WTC11 (cell line): ENCODE data around the gene PRELID3B. TPM values are rescaled to one million over a fixed set of nuclear protein-coding genes. Genes with fewer than 3 reads are reported as not detected.

Source experiments
- ATAC-seq: fragments of 200-7000 bp; cut with Tn5 transposase; 2 replicates; pipeline ENCODE4 v1.10.0; 2021; ENCODE audit warnings: mild to moderate bottlenecking, moderate library complexity
- CTCF ChIA-PET: fragments of 300-600 bp; sonication (Branson Sonifier 250); formaldehyde crosslinking; loops from one replicate; lab custom pipeline; 2021; ENCODE audit warnings: antibody characterized with exemption; lab: Charles Lee
- POLR2A ChIA-PET: fragments of 350-600 bp; sonication (Branson Sonifier 250); formaldehyde crosslinking; loops from one replicate; lab custom pipeline; 2021; ENCODE audit warnings: antibody characterized with exemption; lab: Charles Lee
- DNase-seq: peaks from one replicate; pipeline ENCODE4 v3.0.0; 2021; ENCODE audit warnings: low spot score
- H3K27ac Mint-ChIP-seq: 2 replicates; pipeline ENCODE4 v1.8.0; 2021; ENCODE audit warnings: mixed read lengths
- H3K27me3 Mint-ChIP-seq: 2 replicates; pipeline ENCODE4 v1.8.0; 2021; ENCODE audit warnings: low read depth, mild to moderate bottlenecking, moderate library complexity, mixed read lengths
- H3K36me3 Mint-ChIP-seq: 2 replicates; pipeline ENCODE4 v1.8.0; 2021; ENCODE audit warnings: mixed read lengths
- H3K4me1 Mint-ChIP-seq: 2 replicates; pipeline ENCODE4 v1.8.0; 2022; ENCODE audit warnings: mixed read lengths
- H3K4me3 Mint-ChIP-seq: 2 replicates; pipeline ENCODE4 v1.8.0; 2021; ENCODE audit warnings: mild to moderate bottlenecking, moderate library complexity, mixed read lengths
- H3K9me3 Mint-ChIP-seq: 2 replicates; pipeline ENCODE4 v1.8.0; 2021; ENCODE audit warnings: mixed read lengths
- AR ChIP-seq: fragments of 250-450 bp; sonication (Bioruptor Pico); IDR thresholded peaks from 2 replicates; pipeline ENCODE4 v1.9.0; 2021; ENCODE audit warnings: mild to moderate bottlenecking
- ATF2 ChIP-seq: sonication (generic); formaldehyde crosslinking; IDR thresholded peaks from 2 replicates; pipeline ENCODE4 v1.8.1; 2022; ENCODE audit warnings: low read depth, missing genetic modification reagents, borderline replicate concordance
- ATF3 ChIP-seq: sonication (generic); formaldehyde crosslinking; conservative IDR thresholded peaks from 2 replicates; pipeline ENCODE4 v1.8.1; 2022; ENCODE audit warnings: mild to moderate bottlenecking, missing genetic modification reagents
- CTCF ChIP-seq: fragments of 200-600 bp; IDR thresholded peaks from 2 replicates; pipeline ENCODE4 v1.8.0; 2022; ENCODE audit warnings: antibody characterized with exemption
- E2F1 ChIP-seq: sonication (generic); formaldehyde crosslinking; IDR thresholded peaks from 2 replicates; pipeline ENCODE4 v1.8.0; 2022; ENCODE audit warnings: mild to moderate bottlenecking, missing genetic modification reagents
- EMX1 ChIP-seq: fragments of 250-450 bp; sonication (Bioruptor Pico); IDR thresholded peaks from 2 replicates; pipeline ENCODE4 v1.8.0; 2021; ENCODE audit warnings: mild to moderate bottlenecking
- FOXP1 ChIP-seq: sonication (generic); formaldehyde crosslinking; IDR thresholded peaks from 2 replicates; pipeline ENCODE4 v1.8.0; 2022; ENCODE audit warnings: missing genetic modification reagents, mild to moderate bottlenecking, moderate library complexity, borderline replicate concordance
- MAX ChIP-seq: sonication (generic); formaldehyde crosslinking; IDR thresholded peaks from 2 replicates; pipeline ENCODE4 v1.8.0; 2022; ENCODE audit warnings: mild to moderate bottlenecking, missing genetic modification reagents
- MXD4 ChIP-seq: fragments of 250-450 bp; sonication (Bioruptor Pico); IDR thresholded peaks from 2 replicates; pipeline ENCODE4 v1.8.0; 2021; ENCODE audit warnings: mild to moderate bottlenecking, moderate library complexity, borderline replicate concordance
- NFE2L1 ChIP-seq: sonication (generic); formaldehyde crosslinking; IDR thresholded peaks from 2 replicates; pipeline ENCODE4 v1.8.1; 2023; ENCODE audit warnings: missing genetic modification reagents
- NR2C2 ChIP-seq: sonication (generic); formaldehyde crosslinking; IDR thresholded peaks from 2 replicates; pipeline ENCODE4 v1.8.0; 2022; ENCODE audit warnings: mild to moderate bottlenecking, missing genetic modification reagents
- RELA ChIP-seq: sonication (generic); formaldehyde crosslinking; IDR thresholded peaks from 2 replicates; pipeline ENCODE4 v1.8.1; 2022; ENCODE audit warnings: missing genetic modification reagents, mild to moderate bottlenecking, borderline replicate concordance
- TP53 ChIP-seq: sonication (generic); formaldehyde crosslinking; IDR thresholded peaks from 2 replicates; pipeline ENCODE4 v1.8.1; 2023; ENCODE audit warnings: mild to moderate bottlenecking, missing genetic modification reagents
- ZMAT4 ChIP-seq: fragments of 250-450 bp; sonication (Bioruptor Pico); IDR thresholded peaks from 2 replicates; pipeline ENCODE4 v1.9.0; 2021; ENCODE audit warnings: mild to moderate bottlenecking
- ZNF121 ChIP-seq: sonication (generic); formaldehyde crosslinking; IDR thresholded peaks from 2 replicates; pipeline ENCODE4 v1.8.0; 2023; ENCODE audit warnings: missing genetic modification reagents
- ZNF138 ChIP-seq: sonication (generic); formaldehyde crosslinking; conservative IDR thresholded peaks from 2 replicates; pipeline ENCODE4 v1.8.1; 2022; ENCODE audit warnings: mild to moderate bottlenecking, moderate library complexity, missing genetic modification reagents
- ZNF317 ChIP-seq: sonication (generic); formaldehyde crosslinking; IDR thresholded peaks from 2 replicates; pipeline ENCODE4 v1.8.1; 2023; ENCODE audit warnings: low read depth, mild to moderate bottlenecking, moderate library complexity, missing genetic modification reagents, borderline replicate concordance
- total RNA-seq: library from RNA; stranded (reverse); gene quantifications from 3 replicates; pipeline ENCODE4 v1.2.3, GENCODE V29; 2021
- TF ChIP-seq, protein P1 (sequence below): sonication (generic); formaldehyde crosslinking; IDR thresholded peaks from 2 replicates; pipeline ENCODE4 v1.8.1; 2022; ENCODE audit warnings: mild to moderate bottlenecking, moderate library complexity, missing genetic modification reagents

PRELID3B gene
- total RNA-seq, 1 experiment from 2014 or later = 46.9 TPM

DNA sequence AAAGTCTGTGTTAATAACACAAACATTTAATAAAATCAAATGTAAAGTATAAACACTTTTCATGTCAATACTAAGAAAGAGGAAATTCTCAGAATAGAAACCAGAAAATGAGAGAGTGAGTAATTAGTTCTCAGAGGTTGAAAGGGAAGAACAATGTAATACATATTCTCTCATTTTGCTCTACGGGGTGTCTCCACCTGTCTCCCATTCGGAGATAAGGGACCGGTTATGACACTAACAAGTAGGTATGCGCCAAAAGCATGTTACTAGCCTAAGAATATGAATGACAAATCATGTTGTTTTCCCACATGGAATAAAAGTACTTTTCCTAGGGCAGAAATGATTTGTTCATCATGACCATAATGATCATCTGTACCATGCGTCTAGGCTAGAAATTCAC, 35.6 kb upstream of the PRELID3B start:
- no peak for DNase-seq
- no peak overlapping the region for H3K4me3 Mint-ChIP-seq
- peaks cover 13% of the 10 kb centered on the region for H3K27me3 Mint-ChIP-seq
- peaks cover 3% of the 10 kb centered on the region; the same call in 1 of the 2 replicates for H3K4me1 Mint-ChIP-seq
- ChIA-PET POLR2A (no interaction called here), CTCF (no interaction called here)
- TF ChIP-seq TP53 (CRISPR knock-in tag) = no peak
- no peak for TF ChIP-seq EMX1 (CRISPR knock-in tag)
- TF ChIP-seq AR = no peak
- no peak for TF ChIP-seq ZNF138
- no peaks in the 10 kb centered on the region for H3K36me3 Mint-ChIP-seq
- no peaks in the 10 kb centered on the region for H3K9me3 Mint-ChIP-seq
- H3K27ac Mint-ChIP-seq = no peak overlapping the region
- no peak for ATAC-seq

GRCh38 chr20:59077705-59078104, 35.1 kb upstream of the PRELID3B start:
- Mint-ChIP-seq H3K4me1 (peaks cover 3% of the 10 kb centered on the region; the same call in 1 of the 2 replicates), H3K4me3 (no peak overlapping the region), H3K27me3 (peaks cover 13% of the 10 kb centered on the region), H3K27ac (no peak overlapping the region), H3K36me3 (no peaks in the 10 kb centered on the region), H3K9me3 (no peaks in the 10 kb centered on the region)
- no peak for ATAC-seq
- DNase-seq = no peak
- TF ChIP-seq E2F1 (CRISPR knock-in tag) (no peak), NR2C2 (CRISPR knock-in tag) (no peak), MXD4 (CRISPR knock-in tag) (no peak), RELA (CRISPR knock-in tag) (no peak), EMX1 (CRISPR knock-in tag) (no peak), ZMAT4 (no peak)
- TF ChIP-seq, protein P1, sequence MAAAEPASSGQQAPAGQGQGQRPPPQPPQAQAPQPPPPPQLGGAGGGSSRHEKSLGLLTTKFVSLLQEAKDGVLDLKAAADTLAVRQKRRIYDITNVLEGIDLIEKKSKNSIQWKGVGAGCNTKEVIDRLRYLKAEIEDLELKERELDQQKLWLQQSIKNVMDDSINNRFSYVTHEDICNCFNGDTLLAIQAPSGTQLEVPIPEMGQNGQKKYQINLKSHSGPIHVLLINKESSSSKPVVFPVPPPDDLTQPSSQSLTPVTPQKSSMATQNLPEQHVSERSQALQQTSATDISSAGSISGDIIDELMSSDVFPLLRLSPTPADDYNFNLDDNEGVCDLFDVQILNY (CRISPR knock-in tag) = no peak
- ChIA-PET CTCF (interaction anchor here (0.7 to 1.8 kb wide), 2 partner anchors 10 to 830 kb away, joined by 5 to 7 read pairs; no protein-coding TSS in a partner anchor), POLR2A (no interaction called here)

GRCh38 chr20:59075934-59076508, 33.4 kb upstream of the PRELID3B start:
- ChIA-PET CTCF (interaction anchor here (1.5 to 1.8 kb wide), 2 partner anchors 12 kb away, joined by 6 to 7 read pairs; no protein-coding TSS in a partner anchor), POLR2A (no interaction called here)
- peaks cover 19% of the 10 kb centered on the region for H3K27me3 Mint-ChIP-seq
- no peak for ATAC-seq
- DNase-seq = no peak
- H3K27ac Mint-ChIP-seq = no peak overlapping the region
- peaks cover 3% of the 10 kb centered on the region; the same call in 1 of the 2 replicates for H3K4me1 Mint-ChIP-seq
- H3K9me3 Mint-ChIP-seq = no peaks in the 10 kb centered on the region
- H3K4me3 Mint-ChIP-seq = no peak overlapping the region
- no peaks in the 10 kb centered on the region for H3K36me3 Mint-ChIP-seq
- TF ChIP-seq ZNF121 (CRISPR knock-in tag) (no peak), FOXP1 (CRISPR knock-in tag) (no peak), NFE2L1 (no peak), ZNF317 (CRISPR knock-in tag) (no peak), ATF3 (CRISPR knock-in tag) (no peak), CTCF (no peak), MAX (CRISPR knock-in tag) (no peak), ATF2 (CRISPR knock-in tag) (no peak), AR (no peak)
